HT-29 (cell line): ENCODE measurements around the gene LRRC14B. TPM values are rescaled to one million over a fixed set of nuclear protein-coding genes. Genes with fewer than 3 reads are reported as not detected.

Source experiments
- DNase-seq: peaks from one replicate; pipeline ENCODE4 v3.0.0-alpha.2; 2015; ENCODE audit warnings: low spot score
- total RNA-seq: library from RNA; depleted of rRNA; stranded (reverse); fragments of >200 nt; shearing (Covaris generic); gene quantifications from 2 replicates; pipeline ENCODE4 v1.2.3, GENCODE V29; 2014; rRNA removed

The LRRC14B gene
- total RNA-seq: not detected in 2 replicates

DNA sequence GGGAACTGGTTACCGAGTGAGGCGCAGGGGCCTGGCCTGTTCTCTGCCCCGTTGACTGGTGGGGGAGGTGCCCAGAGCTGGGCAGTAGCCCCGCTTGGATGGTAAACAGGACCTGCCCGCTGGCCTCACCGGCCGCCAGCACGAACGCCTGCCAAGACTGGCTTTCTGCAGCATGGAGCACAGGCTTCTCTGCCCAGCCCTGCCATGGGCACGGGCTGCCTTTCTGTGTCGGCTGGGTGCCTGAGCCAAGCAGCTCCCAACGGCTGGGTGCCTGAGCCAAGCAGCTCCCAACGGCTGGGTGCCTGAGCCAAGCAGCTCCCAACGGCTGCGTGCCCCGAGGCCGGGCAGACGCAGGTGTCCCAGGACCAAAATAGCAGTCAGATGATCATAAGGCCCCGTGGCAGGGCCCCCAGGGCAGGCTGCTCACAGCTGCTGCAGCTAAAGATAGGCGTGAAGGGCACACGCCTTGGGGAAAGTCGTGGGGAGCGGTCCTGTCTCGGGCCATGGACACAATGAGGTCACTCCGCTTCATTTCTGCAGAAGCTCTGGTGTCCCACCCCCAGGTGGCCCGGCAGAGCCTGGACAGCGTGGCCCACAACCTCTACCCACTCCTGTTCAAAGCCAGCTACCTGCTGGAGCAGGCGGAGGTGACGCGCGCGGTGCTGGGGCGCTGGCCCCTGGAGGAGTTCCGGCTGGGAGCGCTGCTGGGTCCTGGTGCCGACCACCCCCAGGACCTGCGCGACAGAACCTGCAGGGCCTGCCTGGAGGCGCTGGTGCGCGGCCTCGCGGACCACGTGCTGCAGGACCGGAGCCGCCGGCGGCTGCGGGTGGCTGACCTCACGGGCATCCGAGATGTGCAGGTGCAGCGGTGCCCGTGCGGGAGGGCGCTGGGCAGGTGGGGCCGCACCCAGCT is at the start of gene LRRC14B:
TSS of gene LRRC14B (plus strand) at position 460 of the 913 bp plus-strand sequence. CDS start at position 504, 44 bp downstream.
- no peak for DNase-seq

DNA sequence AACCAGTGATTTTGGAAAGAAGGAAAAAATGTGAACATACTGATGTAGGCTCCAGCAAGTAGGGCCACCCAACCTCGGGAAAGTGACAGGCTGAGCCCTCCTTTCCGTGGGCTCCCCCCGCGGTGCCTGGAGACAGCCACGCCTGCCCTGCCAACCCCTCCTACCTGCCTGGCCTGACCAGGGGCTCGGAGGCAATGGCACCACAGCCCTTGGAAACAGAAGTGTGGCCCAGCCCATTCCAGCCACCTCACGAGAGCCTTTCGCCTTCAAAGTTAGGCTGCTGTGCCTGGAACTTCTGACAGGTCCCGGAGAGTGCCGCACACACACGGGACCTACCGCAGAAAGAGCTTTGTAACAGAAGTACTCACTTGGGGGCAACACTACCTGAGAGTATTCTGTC is 49.5 kb upstream of the LRRC14B start:
- DNase-seq: no peak

DNA sequence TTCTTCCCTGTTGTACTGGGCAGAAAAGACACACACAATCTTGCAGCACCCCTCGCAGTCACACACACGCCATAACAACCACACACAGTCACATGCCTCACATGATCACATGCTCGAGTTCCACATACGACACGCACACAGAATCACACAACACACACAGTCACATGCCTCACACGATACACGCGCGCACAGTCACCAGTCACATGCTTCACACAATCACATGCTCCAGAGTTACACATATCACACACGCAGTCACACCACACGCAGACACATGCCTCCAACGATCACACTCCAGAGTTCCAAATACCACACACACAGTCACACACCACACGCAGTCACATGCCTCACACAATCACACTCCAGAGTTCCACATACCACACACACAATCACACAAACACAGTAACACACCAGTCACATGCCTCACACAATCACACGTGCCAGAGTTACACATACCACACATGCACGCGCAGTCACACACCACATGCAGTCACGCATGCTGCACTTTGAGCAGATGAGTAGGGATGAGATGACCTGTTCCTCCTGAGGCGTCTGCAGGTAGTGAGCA is 49.0 kb upstream of the LRRC14B start:
- DNase-seq: no peak

DNA sequence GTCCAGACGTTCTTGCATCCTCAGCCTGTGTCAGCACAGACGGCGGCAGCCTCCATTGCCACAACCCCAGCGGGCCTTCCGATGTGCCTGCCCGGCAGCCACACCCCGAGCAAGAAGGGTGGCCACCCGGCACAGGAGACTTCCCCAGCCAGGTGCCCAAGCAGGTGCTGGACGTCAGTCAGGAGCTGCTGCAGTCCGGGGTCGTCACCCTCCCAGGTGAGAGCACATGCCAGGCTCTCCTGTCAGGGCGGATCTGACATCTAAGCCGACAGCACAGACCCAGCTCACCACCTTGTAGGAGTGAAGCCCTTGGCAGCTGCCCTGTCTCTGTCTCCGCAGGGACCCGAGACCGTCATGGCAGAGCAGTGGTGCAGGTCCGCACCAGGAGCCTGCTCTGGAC is 48.3 kb upstream of the LRRC14B start:
- DNase-seq: no peak

DNA sequence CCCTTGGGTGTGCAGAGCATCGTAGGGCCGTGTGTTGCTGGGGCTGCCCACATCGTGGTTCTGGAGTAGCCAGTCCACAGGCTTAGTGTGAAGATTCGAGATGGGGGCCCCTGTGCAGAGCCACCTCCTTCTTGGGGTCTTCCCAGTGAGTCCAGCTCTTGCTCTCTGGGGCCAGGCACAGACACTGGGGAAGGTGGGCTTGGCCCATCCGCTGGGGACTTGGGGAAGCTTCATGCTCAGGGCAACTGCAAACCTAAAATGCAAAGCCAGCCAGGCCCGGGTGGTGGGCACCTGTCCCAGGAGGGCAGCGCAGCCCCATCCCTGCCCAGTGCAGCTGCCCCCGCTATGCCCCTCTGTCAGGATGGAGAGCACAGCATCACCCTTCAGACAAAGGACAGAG is 46.4 kb upstream of the LRRC14B start:
- DNase-seq: no peak

DNA sequence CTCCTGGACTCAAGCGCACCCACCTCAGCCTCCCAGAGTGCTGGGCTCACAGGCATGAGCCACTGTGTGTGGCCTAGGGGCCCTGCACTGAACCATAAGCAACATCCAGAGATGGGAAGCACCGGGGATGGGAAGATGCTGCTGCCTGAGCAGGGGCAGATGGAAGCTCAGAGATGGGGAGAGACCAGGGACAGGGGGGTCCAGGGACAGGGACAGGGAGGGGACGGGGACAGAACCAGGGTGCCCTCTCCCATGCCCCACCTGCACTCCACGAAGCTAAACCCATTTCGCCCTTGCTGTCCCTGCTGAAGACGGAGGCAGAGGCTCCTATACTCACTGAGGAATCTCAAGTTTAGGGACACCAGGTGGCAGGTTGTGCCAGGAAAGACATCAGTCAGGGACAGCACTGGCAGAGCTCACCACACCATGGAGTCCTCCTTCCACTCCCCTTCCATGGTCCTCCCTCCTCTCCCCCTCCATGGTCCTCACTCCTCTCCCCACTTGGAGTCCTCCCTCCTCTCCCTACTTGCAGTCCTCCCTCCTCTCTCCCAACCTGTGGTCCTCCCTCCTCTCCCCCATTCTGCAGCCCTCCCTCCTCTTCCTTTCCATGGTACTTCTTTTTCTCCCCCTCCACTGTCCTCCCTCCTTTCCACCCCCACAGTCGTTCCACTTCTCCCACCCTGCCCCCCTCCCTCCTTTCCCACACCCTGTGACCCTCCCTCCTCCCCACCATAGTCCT is 45.5 kb upstream of the LRRC14B start:
- DNase-seq: no peak

DNA sequence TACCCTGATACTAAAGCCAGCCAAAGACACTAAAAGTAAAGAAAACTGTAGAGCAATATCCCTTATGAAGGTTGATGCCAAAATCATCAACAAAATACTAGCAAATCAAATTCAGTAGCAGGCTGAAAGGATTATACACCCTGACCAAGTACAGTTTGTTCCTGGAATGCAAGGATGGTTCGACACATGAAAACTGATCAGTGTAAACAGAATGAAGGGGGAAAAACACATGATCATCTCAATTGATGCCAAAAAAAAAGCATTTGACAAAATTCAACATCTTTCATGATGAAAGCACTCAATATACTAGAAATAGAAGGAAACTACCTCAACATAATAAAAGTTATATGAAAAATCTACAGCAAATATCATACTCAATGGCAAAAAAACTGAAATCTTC is 43.5 kb upstream of the LRRC14B start:
- DNase-seq: peak; percentile 15

DNA sequence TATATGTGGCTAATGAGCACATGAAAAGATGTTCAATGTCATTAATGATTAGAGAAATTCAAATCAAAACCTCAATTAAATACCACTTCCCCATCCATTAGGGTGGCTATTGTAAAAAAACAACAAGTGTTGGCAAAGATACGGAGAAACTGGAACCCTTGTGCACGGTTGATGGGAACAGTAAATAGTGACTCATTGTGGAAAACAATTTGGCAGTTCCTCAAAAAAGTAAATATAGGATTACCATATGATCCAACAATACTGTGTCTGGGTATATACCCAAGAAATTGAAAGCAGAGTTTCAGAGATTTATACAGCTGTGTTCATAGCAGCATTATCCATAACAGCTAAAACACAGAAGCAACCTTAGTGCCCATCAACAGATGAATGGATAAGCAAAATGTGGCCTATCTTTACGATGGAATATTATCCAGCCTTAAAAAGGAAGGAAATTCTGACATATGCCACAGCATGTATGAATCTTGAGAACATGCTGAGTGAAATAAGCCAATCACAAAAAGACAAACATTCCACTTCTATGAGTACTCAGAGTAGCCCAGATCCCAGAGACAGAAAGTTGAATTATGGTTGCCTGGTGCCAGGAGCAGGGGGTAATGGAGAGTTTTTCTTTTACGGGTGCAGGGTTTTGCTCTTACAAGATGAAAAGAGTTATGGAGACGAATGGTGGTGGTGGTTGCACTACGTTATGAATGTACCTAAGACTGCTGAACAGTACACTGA is 41.4 kb upstream of the LRRC14B start:
- no peak for DNase-seq

DNA sequence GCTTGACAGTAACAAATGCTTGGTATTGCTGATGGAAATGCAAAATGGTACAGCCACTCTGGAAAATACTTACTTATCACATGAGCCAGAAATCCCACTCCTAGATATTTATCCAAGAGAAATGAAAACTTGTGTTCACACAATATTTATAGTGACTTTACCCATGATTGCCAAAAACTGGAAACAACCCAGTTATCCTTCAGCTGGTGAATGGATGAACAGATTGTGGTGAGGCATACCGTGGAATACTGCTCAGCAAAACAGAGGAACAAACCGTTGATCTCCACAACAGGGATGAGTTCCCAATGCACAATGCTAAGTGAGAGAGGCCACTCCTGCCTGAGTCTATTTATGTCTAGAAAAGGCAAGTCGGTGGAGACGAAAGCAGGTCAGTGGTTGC is 40.5 kb upstream of the LRRC14B start:
- DNase-seq: no peak

DNA sequence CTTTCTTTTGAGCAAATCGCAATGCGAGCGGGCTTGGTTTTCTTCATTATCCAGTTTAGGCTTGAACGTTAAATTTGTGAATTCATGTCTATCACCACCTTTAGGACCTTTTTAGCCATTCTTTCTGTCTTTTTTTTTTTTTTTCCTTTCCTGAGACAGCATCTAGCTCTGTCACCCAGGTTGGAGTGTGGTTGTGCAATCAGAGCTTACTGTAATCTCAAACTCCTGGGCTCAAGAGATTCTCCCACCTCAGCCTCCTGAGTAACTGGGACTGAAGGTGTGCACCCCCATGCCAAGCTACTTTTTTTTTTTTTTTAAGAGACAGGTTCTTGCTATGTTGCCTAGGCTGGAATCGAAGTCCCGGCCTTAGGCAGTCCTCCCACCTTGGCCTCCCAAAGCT is 39.2 kb upstream of the LRRC14B start:
- no peak for DNase-seq

DNA sequence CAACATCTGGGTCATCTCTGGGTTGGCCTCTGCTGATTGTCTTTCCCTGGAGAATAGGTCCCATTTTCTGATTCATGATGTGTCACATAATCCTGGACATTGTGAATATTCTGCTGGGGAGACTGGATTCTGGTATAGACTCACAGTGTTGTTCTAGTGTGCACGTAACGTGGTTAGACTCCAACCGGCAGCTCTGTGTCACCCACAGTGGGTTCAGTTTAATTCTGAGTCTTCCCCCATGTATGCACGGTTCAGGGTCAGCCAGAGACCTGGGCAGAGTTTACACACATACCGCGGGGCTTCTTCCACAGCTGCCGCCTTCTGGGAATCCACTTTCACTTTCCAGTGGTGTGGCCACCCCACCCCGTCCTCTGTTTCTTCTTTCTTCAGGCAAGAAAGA is 38.0 kb upstream of the LRRC14B start:
- no peak for DNase-seq

DNA sequence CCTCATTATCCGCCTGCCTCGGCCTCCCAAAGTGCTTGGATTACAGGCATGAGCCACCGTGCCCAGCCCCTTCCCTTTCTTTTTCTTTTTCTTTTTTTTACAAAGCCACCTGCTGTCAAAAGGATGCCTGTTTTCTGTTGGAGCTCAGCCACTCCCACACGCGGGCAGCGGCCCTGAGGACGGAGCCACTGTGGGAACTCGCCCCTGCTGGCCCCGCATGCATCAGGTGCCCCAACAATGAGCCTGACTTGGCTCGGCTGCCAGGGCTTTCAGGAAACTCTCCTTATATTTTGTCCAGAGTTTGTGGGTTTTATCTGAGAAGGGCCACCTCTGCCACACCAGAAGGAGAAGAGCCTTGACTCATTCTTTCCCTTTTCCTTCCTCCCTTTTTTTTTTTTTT is 37.1 kb upstream of the LRRC14B start:
- no peak for DNase-seq

DNA sequence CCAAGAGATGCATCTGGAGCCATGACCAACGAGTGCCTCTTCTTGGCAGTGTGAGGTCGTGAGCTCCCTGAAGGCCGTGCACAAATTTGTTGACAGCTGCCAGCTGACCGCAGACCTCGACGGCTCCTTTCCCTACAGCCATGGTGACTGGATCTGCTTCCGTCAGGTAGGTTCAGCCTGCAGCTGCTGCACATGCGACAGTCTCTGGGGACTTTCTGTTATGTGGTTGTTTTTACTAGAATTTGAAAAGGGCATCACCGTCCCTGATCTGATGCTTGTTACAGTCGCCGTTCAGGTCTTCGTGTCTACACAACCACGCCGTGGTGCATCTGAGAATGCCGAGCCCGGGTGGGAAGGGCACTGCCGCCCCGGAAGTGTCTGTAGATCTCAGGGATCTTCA is 36.5 kb upstream of the LRRC14B start:
- no peak for DNase-seq

DNA sequence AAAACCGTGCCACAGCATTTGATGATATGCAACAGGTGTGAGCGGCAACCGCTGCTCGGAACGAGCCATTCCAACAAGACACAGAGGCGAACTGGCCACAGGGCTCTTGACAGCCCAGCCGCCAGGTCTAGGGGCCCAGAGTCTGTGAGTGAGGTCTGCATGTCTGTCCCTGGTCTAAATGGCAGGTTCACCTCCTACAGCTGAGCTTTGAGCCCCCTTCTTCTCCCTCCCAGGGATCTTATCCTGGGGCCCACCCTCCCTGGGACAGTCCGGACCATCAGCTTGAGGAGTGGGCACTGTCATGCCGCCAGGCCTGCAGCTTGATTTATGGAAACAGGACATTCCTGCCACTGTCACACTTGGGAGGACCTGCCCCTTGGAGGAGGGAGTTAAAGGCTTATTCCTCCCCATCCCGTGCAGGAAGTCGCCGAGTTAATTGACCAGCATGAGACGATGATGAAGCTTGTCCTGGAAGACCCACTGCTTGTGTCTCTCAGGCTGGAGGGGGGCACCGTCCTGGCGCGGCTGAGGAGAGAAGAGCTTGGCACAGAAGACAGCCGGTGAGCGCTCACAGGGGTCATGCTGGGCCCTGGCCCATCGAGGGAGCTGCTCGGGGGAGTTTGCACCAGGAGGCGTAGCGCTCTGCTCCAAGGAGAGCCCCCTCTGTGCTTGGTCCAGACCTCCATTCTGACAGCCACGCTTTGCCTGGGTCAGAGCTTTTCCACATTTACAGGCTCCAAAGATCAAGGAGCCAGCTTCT is 35.5 kb upstream of the LRRC14B start:
- DNase-seq: no peak

DNA sequence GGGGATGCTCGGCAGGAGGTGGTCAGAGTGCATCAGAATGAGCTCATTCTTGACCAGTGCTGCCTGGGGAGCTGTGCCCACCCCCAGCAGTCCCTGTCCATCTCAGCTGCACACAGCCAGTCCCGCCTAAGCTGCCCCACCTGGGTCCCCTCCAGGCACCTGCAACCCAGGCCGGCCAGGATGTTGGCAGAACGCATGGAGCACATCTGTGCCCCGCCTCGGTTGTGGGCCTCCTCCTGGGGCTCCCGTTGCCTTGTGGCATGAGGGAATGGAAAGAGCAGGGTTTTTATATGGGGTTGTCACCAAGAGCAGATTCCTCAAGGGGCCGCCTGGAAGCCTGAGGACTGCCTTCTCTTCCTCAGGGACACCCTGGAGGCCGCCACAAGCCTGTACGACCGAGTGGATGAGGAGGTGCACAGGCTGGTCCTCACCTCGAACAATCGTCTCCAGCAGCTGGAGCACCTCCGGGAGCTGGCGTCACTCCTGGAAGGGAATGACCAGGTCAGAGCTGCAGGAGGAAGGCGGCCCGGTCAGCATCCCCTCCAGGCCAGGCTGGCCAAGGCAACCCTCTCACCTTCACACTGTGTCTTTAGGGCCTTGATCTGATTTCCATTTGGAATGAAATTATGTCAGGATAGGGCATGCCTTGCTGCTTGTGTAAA is 34.8 kb upstream of the LRRC14B start:
- DNase-seq: no peak

DNA sequence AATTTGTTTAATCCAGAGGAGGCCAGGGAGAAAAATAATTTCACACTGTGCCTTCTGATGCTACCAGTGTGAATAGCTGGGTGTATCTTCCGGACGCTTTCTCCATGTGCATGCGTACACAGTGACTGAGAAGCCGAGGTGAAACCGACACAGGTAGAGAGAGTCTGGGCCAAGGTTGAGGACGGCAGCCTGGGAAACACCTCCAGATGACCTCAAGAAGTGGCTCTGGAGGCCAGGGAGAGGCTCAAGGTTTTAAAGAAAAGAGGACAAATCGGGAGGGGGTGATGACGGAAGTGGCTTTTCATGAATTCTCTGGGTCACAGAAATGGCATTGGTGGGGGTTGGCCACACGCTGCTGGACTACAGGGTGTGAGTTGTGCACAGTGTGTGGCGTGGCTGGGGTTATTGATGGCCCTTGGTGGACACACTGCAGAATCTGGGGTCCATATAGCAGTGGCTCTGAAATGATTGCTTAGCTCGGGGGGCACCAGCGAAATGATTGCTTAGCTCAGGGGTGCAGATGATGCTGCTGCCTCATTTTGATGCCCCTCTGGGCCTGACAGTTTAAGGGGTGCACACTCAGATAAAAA is 34.1 kb upstream of the LRRC14B start:
- no peak for DNase-seq

DNA sequence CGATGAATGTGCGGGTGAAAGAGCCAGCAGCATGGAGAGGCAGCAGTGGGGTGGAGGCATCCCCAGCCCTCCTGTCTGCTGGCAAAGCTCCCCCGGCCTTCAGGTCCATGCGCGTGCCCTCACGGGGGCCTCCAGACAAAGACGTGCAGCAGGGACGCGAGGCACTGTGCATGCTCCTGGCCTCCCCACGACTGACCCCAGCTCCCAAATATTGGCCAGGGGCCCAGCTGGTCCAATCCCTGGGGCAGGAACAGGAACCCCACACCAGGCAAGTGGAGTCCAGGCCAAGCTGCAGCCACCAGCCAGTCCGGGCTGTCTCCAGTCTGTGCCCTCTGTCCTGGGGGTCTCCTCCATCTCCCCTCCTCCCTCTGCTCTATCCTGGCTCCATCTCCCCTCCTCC is 33.5 kb upstream of the LRRC14B start:
- DNase-seq: no peak

DNA sequence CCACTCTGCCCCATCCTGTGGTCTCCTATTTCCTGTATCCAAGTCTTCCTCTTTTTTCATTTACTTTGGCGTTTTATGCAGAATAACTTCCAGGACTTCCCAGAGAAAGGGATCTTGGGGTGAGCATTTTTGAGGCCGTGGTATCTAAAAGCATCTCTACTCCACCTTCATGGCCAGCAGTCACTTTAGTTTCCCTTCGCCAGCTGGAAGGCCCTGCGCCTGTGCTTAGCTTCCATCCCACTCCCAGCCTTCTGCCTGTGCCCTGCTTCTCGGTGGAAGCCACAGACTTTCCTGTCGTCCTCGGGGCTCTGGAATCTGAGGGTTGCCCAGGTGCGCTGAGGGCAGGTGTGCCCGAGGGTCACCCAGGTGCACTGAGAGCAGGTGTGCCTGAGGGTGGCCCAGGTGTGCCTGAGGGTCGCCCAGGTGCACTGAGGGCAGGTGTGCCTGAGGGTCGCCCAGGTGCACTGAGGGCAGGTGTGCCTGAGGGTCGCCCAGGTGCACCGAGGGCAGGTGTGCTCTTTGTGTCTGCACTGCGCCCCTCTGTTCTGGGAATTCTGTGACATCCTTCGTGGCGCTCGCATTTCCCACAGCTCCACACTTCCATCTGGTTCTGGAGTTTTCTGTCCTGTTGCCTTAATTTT is 32.4 kb upstream of the LRRC14B start:
- no peak for DNase-seq

DNA sequence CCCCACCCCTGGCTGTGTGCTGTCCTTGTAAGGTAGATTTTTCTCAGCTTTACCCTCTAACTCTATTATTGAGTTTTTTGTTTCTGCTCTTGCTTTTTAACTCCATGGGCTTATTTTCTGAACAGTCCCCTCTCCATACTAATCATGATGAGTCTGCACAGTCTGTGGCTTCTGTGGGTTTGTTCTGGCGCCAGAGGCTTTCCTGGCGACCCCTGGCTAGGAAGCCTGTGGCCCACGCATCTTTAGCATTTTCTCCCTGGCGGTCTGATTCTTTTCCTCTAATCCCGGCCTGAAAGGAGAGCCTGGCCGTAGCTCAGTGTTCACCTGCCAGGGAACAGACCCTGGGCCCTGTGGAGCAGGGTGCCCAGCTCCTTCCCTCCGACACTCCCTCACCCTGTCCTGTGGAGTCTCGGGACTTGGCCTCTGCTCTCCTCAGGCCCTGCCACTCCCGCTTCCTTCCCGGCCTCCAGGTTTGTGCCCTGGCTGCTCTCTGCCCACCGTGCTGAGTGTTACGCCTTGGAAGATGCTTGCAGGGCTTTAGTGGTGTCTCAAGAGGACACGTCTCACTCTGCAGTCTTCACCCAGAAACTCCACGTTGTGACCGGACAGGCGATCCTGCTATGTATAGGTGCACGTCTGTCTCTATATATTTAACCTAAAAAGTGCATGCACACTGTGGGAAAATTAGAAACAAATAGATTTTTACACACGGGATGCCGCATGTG is 31.7 kb upstream of the LRRC14B start:
- DNase-seq: no peak
